ENCODE results near the gene NUP42. TPM values are rescaled to one million over a fixed set of nuclear protein-coding genes. Genes with fewer than 3 reads are reported as not detected.
"Not testable (repeated sequence)": the region's sequence is repeated elsewhere in the genome, so short reads cannot be mapped to it uniquely, and the experiment has no call there.

NUP42 gene
- total RNA-seq, 3 donors from 2014 or later = 29.7 to 44.8 (median 31.9) TPM

DNA sequence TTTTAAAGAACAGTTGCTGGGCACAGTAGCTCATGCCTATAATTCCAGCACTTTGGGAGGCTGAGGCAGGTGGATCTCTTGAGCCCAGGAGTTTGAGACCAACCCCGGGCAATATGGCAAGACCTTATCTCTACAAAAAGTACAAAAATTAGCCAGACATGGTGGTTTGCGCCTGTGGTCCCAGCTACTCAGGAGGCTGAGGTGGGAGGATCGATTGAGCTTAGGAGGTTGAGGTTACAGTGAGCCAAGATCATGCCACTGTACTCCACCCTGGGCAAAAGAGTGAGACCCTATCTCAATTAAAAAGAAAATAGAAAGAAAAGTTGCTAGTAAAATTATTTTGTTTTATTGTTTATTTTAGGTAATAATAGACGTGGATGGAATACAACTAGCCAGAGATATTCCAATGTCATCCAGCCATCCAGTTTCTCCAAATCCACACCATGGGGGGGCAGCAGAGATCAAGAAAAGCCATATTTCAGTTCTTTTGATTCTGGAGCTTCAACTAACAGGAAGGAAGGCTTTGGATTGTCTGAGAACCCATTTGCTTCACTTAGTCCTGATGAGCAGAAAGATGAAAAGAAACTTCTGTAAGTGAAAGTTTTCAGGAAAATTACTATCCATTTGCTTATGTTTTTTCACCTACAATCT is 3.0 kb downstream of the NUP42 start:
- H3K36me3 Mint-ChIP-seq (ENCODE audit: insufficient read depth) = peaks cover 15% of the 10 kb centered on the region
- ATAC-seq = no peak
- no peaks in the 10 kb centered on the region for H3K9me3 Mint-ChIP-seq
- H3K27me3 Mint-ChIP-seq (ENCODE audit: low read depth) = no peaks in the 10 kb centered on the region
- DNase-seq = no peak
- no peak overlapping the region for H3K4me3 Mint-ChIP-seq
- H3K4me1 Mint-ChIP-seq (ENCODE audit: low read depth) = peaks cover 37% of the 10 kb centered on the region

DNA sequence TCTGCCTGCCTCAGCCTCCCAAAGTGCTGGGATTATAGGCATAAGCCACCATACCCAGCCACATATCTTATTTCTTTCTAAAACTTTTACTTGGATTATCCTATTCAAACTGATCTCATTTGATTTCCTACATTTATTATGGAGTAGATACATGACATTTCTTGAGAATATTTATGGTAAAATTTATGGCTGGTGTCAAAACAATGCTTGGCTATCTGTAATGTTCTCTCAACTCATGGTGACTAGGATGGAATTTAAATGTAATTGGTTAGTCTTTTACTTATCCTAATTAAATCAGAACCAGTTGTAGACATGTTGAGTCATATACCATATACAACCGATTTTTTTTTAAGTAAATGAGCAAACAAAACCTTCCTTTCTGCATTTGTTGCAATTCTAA is 4.1 kb downstream of the NUP42 start:
- Mint-ChIP-seq H3K4me1 (ENCODE audit: low read depth) (peaks cover 30% of the 10 kb centered on the region), H3K9me3 (no peaks in the 10 kb centered on the region), H3K4me3 (no peak overlapping the region), H3K27me3 (ENCODE audit: low read depth) (no peaks in the 10 kb centered on the region), H3K36me3 (ENCODE audit: insufficient read depth) (peaks cover 18% of the 10 kb centered on the region)
- ATAC-seq = no peak
- DNase-seq = no peak

DNA sequence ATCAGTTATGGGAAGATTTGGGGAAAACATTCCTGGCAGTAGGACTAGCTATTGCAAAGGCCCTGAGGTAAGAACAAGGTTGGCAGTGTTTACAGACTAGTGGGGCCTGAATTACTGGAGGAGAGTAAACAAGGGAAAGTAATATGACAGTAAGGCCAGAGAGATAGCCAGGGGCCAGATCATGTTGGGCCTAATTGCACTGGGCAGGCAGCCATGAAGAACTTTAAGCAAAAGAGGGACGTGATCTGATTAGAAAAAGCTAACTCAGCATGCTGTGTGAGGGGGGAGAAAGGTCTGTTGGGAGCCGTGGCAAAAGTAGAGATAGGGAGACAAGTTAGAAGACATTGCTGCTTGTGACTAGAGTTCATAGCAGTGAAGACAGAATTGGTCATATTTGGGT is 9.2 kb downstream of the NUP42 start:
- Mint-ChIP-seq H3K36me3 (ENCODE audit: insufficient read depth) (peaks cover 27% of the 10 kb centered on the region), H3K4me1 (ENCODE audit: low read depth) (peaks cover 2% of the 10 kb centered on the region), H3K27me3 (ENCODE audit: low read depth) (no peaks in the 10 kb centered on the region), H3K9me3 (no peaks in the 10 kb centered on the region), H3K4me3 (no peak overlapping the region)
- DNase-seq (no peak), ATAC-seq (no peak)

- H3K27me3 Mint-ChIP-seq (ENCODE audit: low read depth); ATAC-seq; H3K4me1 Mint-ChIP-seq (ENCODE audit: low read depth); H3K4me3 Mint-ChIP-seq; H3K9me3 Mint-ChIP-seq; DNase-seq: not testable (repeated sequence)
- H3K36me3 Mint-ChIP-seq (ENCODE audit: insufficient read depth) = peaks cover 33% of the 10 kb centered on the region
These were observed 11.9 kb downstream of the NUP42 start for GRCh38 chr7:23193650-23194227.

DNA sequence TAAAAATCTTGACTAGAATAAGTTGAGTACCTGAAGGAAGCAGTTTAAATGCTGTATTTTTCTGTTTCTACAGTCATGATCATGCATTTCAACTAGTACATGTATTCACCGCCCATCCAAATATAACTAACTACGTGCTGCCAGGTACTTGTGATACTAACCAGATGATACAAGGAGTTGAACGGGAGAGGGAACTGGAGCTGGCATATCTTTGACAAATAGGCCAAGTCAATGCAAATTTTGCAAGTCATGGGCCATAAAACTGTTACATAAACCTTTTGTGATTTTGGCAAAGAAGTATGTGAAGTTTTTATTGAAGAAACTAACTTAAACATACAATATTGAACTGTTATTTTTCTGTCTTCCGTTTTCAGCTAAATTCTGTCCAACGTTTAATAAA is 14.5 kb downstream of the NUP42 start:
- no peak overlapping the region for H3K4me3 Mint-ChIP-seq
- ATAC-seq = no peak
- H3K36me3 Mint-ChIP-seq (ENCODE audit: insufficient read depth) = peaks cover 36% of the 10 kb centered on the region
- no peaks in the 10 kb centered on the region for H3K9me3 Mint-ChIP-seq
- H3K4me1 Mint-ChIP-seq (ENCODE audit: low read depth) = no peaks in the 10 kb centered on the region
- no peaks in the 10 kb centered on the region for H3K27me3 Mint-ChIP-seq (ENCODE audit: low read depth)
- DNase-seq = no peak

DNA sequence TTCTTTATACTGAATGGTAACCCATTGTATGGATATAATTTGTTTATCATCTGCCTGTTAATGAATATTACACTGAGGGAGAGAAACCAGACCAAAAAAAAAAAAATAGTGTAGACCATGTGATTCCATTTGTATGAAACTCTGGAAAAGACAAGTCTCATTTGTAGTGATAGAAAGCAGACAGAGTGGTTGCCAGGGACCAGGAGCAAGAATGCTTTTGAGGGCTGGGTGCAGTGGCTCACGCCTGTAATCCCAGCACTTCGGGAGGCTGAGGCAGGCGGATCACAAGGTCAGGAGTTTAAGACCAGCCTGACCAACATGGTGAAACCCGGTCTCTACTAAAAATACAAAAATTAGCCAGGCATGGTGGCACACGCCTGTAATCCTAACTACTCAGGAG is 15.9 kb downstream of the NUP42 start:
- not testable (repeated sequence) for DNase-seq; H3K4me3 Mint-ChIP-seq; H3K27me3 Mint-ChIP-seq (ENCODE audit: low read depth); H3K4me1 Mint-ChIP-seq (ENCODE audit: low read depth); H3K9me3 Mint-ChIP-seq; ATAC-seq
- peaks cover 37% of the 10 kb centered on the region for H3K36me3 Mint-ChIP-seq (ENCODE audit: insufficient read depth)

- Mint-ChIP-seq H3K4me3 (no peak overlapping the region), H3K4me1 (ENCODE audit: low read depth) (no peaks in the 10 kb centered on the region), H3K9me3 (no peaks in the 10 kb centered on the region), H3K27me3 (ENCODE audit: low read depth) (peaks cover 4% of the 10 kb centered on the region), H3K36me3 (ENCODE audit: insufficient read depth) (peaks cover 46% of the 10 kb centered on the region)
- DNase-seq (no peak), ATAC-seq (no peak)
These were observed 18.5 kb downstream of the NUP42 start for GRCh38 chr7:23200331-23200730.

DNA sequence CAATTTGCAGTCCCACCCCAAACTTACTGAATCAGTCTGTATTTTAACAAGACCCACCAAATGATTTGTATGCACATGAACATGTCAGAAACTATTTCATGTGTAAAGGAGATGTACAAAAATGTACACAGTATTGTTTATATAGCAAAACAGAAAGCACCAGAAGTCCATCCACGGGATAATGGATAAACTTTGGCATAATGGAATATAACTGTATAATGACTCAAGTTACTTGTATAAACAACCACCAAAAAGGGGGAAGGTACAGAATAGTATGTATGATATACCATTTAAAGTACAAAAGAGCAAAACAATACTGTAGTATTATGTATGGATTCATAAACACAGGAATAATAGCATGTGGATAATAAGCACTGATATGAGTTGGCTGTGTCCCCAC is 22.4 kb downstream of the NUP42 start:
- H3K4me1 Mint-ChIP-seq (ENCODE audit: low read depth) = peaks cover 4% of the 10 kb centered on the region
- H3K4me3 Mint-ChIP-seq = no peak overlapping the region
- no peak for ATAC-seq
- H3K9me3 Mint-ChIP-seq = no peaks in the 10 kb centered on the region
- peaks cover 16% of the 10 kb centered on the region for H3K27me3 Mint-ChIP-seq (ENCODE audit: low read depth)
- peaks cover 31% of the 10 kb centered on the region for H3K36me3 Mint-ChIP-seq (ENCODE audit: insufficient read depth)
- DNase-seq = no peak

DNA sequence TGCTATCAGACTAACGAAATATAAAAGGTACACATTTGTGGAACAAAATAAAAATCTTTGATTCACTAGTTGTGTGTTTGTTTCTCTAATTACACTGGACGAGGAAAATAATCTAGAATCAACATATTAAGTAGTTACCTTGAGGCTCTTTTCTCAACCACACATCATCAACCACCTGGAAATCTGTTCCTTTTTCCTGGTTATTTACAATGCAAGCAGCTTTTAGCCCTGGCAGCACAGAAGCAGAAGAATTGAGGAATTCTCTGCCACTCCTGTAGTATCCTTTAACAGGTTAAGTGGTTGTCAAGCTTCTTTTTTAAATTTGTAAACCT is 23.7 kb downstream of the NUP42 start:
- H3K27me3 Mint-ChIP-seq (ENCODE audit: low read depth) = peaks cover 16% of the 10 kb centered on the region
- no peaks in the 10 kb centered on the region for H3K9me3 Mint-ChIP-seq
- DNase-seq (no peak), ATAC-seq (no peak)
- peak overlapping the region; percentile 31 for H3K4me3 Mint-ChIP-seq
- H3K4me1 Mint-ChIP-seq (ENCODE audit: low read depth) = peaks cover 4% of the 10 kb centered on the region
- H3K36me3 Mint-ChIP-seq (ENCODE audit: insufficient read depth) = peaks cover 21% of the 10 kb centered on the region

GRCh38 chr7:23205909-23206767 is 24.3 kb downstream of the NUP42 start:
- Mint-ChIP-seq H3K36me3 (ENCODE audit: insufficient read depth) (peaks cover 21% of the 10 kb centered on the region), H3K9me3 (no peaks in the 10 kb centered on the region), H3K27me3 (ENCODE audit: low read depth) (peaks cover 16% of the 10 kb centered on the region), H3K4me3 (peak overlapping the region; percentile 31), H3K4me1 (ENCODE audit: low read depth) (peaks cover 4% of the 10 kb centered on the region)
- ATAC-seq (peak; percentile 55 to 70), DNase-seq (no peak)

DNA sequence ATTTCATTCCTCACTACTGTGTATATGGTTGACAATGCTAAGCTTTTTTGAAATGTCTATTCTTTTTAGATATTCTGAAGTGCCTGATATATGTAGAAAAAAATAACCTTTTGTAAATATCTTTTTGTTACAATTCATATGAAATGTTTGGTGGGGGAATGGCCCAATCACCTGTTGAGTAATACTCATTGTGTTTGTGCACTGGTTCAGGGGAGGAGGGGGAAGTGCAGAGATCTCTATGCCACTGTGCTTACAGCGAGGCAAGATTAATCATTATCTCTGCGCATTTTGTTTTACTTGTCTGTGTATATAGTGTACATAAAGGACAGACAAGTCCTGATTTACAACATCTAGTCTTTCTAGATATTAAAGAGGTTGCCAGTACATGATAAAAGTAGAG is 25.2 kb downstream of the NUP42 start:
- Mint-ChIP-seq H3K4me3 (no peak overlapping the region), H3K4me1 (ENCODE audit: low read depth) (peaks cover 4% of the 10 kb centered on the region), H3K36me3 (ENCODE audit: insufficient read depth) (peaks cover 14% of the 10 kb centered on the region), H3K27me3 (ENCODE audit: low read depth) (peaks cover 16% of the 10 kb centered on the region), H3K9me3 (no peaks in the 10 kb centered on the region)
- no peak for DNase-seq
- ATAC-seq = no peak

DNA sequence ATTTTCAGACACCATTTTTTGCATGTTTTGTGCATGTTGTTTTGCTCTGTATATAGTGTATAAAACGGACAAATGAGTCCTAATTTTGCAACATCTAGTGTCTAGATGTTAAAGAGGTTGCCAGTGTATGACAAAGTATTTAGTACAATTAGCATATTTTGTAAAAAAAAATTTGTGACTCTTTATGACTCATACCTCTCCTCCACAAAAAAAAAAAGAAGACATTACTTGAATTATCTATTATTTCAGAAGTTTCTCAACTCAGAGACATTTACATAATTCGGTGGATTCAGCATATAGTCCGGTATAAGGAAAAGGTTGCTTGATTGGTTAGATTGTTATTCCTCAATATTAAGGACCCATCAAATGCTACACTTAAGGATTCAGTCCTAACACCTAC is 26.0 kb downstream of the NUP42 start:
- peaks cover 16% of the 10 kb centered on the region for H3K27me3 Mint-ChIP-seq (ENCODE audit: low read depth)
- H3K9me3 Mint-ChIP-seq = no peaks in the 10 kb centered on the region
- no peak for ATAC-seq
- H3K4me3 Mint-ChIP-seq = no peak overlapping the region
- H3K36me3 Mint-ChIP-seq (ENCODE audit: insufficient read depth) = peaks cover 14% of the 10 kb centered on the region
- DNase-seq = no peak
- H3K4me1 Mint-ChIP-seq (ENCODE audit: low read depth) = peaks cover 4% of the 10 kb centered on the region

- Mint-ChIP-seq H3K9me3 (no peaks in the 10 kb centered on the region), H3K4me1 (ENCODE audit: low read depth) (peaks cover 4% of the 10 kb centered on the region), H3K36me3 (ENCODE audit: insufficient read depth) (peaks cover 11% of the 10 kb centered on the region), H3K27me3 (ENCODE audit: low read depth) (peaks cover 16% of the 10 kb centered on the region), H3K4me3 (no peak overlapping the region)
- no peak for DNase-seq
- ATAC-seq = no peak
These were observed 26.5 kb downstream of the NUP42 start for GRCh38 chr7:23208316-23208715.

DNA sequence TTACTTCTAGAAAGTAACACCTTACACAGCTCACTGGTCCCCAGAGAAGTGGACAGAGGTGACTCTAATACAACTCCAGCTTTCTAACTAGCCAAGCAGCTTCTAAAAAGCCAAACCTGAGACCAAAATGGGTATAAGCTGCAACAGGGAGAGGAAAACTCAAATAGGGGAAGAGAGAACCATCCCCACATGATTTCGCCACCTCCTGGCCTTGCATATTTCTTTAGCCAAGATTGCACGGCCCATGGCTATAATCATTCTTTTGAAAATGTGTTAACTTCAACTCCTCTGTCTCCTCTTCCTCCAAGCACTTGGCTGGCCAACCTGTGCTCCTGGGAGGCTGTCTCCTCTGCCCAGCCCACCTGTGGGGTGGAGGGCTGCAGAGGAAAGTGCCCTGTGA is 28.7 kb downstream of the NUP42 start:
- no peaks in the 10 kb centered on the region for H3K9me3 Mint-ChIP-seq
- peaks cover 11% of the 10 kb centered on the region for H3K27me3 Mint-ChIP-seq (ENCODE audit: low read depth)
- DNase-seq (no peak), ATAC-seq (no peak)
- H3K4me1 Mint-ChIP-seq (ENCODE audit: low read depth) = peaks cover 2% of the 10 kb centered on the region
- H3K4me3 Mint-ChIP-seq = no peak overlapping the region
- no peaks in the 10 kb centered on the region for H3K36me3 Mint-ChIP-seq (ENCODE audit: insufficient read depth)

- Mint-ChIP-seq H3K27me3 (ENCODE audit: low read depth) (peaks cover 11% of the 10 kb centered on the region), H3K4me1 (ENCODE audit: low read depth) (no peaks in the 10 kb centered on the region), H3K36me3 (ENCODE audit: insufficient read depth) (no peaks in the 10 kb centered on the region), H3K4me3 (no peak overlapping the region), H3K9me3 (no peaks in the 10 kb centered on the region)
- ATAC-seq (no peak), DNase-seq (no peak)
These were observed 29.7 kb downstream of the NUP42 start for GRCh38 chr7:23211589-23211988.

All from activated T-cell treated with anti-CD3 and anti-CD28 coated beads, Interleukin-2, amount 50 U/mL, for 4 hours (primary cell).